ENCODE measurements around the gene CDK5. TPM values are rescaled to one million over a fixed set of nuclear protein-coding genes. Genes with fewer than 3 reads are reported as not detected.

CDK5 gene
- total and polyA plus RNA-seq, 9 of the 15 experiments (the other 6 are each of a cell fraction or from before 2014, with no cell fraction given), result 3.2 to 38.0 (median 27.5) TPM

DNA sequence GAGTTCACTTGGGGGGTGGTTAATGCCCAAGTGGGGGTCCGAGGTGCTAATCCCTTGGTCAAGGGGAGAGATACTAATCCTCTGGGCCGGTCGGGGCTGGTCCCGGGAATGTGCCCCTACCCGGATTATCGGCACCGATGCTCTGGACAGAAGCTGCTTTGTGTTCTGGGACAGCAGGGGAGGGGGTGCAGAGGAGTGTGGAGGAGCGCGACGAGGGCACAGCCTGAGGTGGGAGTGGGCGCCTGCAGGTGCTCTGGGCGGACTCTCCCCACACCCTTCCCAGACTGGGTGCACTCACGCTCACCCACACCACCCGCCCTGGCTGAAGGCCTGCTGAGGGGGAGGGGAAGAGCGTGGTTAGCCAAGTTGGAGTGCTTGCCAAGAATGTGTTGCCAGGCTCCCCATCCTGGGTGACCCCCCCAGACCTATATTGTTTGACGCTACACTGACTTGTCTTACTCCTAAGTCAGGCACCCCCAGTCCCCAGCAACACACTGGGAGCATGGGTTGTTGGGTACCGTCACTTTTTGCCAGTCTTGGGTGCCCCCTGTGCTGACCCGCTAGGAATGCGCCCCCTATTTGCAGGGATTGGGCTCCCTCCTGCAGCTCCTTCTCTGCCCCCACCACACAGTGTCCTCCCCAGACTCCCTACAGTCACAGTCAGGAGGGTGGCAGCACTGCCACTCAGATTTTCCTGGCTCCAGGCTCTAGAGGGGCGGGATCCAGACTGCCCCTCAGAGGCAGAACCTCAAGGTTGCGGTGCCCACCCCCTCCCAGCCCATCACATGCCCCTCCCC is 2.9 kb upstream of the CDK5 start (continued):
- TF ChIP-seq, protein P1, sequence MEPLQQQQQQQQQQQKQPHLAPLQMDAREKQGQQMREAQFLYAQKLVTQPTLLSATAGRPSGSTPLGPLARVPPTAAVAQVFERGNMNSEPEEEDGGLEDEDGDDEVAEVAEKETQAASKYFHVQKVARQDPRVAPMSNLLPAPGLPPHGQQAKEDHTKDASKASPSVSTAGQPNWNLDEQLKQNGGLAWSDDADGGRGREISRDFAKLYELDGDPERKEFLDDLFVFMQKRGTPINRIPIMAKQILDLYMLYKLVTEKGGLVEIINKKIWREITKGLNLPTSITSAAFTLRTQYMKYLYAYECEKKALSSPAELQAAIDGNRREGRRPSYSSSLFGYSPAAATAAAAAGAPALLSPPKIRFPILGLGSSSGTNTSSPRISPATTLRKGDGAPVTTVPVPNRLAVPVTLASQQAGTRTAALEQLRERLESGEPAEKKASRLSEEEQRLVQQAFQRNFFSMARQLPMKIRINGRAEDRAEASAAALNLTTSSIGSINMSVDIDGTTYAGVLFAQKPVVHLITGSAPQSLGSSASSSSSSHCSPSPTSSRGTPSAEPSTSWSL (CRISPR knock-in tag; IDR thresholded peaks at IDR 0.05; ENCODE audit: borderline replicate concordance), result no peak
- TF ChIP-seq, protein P2, sequence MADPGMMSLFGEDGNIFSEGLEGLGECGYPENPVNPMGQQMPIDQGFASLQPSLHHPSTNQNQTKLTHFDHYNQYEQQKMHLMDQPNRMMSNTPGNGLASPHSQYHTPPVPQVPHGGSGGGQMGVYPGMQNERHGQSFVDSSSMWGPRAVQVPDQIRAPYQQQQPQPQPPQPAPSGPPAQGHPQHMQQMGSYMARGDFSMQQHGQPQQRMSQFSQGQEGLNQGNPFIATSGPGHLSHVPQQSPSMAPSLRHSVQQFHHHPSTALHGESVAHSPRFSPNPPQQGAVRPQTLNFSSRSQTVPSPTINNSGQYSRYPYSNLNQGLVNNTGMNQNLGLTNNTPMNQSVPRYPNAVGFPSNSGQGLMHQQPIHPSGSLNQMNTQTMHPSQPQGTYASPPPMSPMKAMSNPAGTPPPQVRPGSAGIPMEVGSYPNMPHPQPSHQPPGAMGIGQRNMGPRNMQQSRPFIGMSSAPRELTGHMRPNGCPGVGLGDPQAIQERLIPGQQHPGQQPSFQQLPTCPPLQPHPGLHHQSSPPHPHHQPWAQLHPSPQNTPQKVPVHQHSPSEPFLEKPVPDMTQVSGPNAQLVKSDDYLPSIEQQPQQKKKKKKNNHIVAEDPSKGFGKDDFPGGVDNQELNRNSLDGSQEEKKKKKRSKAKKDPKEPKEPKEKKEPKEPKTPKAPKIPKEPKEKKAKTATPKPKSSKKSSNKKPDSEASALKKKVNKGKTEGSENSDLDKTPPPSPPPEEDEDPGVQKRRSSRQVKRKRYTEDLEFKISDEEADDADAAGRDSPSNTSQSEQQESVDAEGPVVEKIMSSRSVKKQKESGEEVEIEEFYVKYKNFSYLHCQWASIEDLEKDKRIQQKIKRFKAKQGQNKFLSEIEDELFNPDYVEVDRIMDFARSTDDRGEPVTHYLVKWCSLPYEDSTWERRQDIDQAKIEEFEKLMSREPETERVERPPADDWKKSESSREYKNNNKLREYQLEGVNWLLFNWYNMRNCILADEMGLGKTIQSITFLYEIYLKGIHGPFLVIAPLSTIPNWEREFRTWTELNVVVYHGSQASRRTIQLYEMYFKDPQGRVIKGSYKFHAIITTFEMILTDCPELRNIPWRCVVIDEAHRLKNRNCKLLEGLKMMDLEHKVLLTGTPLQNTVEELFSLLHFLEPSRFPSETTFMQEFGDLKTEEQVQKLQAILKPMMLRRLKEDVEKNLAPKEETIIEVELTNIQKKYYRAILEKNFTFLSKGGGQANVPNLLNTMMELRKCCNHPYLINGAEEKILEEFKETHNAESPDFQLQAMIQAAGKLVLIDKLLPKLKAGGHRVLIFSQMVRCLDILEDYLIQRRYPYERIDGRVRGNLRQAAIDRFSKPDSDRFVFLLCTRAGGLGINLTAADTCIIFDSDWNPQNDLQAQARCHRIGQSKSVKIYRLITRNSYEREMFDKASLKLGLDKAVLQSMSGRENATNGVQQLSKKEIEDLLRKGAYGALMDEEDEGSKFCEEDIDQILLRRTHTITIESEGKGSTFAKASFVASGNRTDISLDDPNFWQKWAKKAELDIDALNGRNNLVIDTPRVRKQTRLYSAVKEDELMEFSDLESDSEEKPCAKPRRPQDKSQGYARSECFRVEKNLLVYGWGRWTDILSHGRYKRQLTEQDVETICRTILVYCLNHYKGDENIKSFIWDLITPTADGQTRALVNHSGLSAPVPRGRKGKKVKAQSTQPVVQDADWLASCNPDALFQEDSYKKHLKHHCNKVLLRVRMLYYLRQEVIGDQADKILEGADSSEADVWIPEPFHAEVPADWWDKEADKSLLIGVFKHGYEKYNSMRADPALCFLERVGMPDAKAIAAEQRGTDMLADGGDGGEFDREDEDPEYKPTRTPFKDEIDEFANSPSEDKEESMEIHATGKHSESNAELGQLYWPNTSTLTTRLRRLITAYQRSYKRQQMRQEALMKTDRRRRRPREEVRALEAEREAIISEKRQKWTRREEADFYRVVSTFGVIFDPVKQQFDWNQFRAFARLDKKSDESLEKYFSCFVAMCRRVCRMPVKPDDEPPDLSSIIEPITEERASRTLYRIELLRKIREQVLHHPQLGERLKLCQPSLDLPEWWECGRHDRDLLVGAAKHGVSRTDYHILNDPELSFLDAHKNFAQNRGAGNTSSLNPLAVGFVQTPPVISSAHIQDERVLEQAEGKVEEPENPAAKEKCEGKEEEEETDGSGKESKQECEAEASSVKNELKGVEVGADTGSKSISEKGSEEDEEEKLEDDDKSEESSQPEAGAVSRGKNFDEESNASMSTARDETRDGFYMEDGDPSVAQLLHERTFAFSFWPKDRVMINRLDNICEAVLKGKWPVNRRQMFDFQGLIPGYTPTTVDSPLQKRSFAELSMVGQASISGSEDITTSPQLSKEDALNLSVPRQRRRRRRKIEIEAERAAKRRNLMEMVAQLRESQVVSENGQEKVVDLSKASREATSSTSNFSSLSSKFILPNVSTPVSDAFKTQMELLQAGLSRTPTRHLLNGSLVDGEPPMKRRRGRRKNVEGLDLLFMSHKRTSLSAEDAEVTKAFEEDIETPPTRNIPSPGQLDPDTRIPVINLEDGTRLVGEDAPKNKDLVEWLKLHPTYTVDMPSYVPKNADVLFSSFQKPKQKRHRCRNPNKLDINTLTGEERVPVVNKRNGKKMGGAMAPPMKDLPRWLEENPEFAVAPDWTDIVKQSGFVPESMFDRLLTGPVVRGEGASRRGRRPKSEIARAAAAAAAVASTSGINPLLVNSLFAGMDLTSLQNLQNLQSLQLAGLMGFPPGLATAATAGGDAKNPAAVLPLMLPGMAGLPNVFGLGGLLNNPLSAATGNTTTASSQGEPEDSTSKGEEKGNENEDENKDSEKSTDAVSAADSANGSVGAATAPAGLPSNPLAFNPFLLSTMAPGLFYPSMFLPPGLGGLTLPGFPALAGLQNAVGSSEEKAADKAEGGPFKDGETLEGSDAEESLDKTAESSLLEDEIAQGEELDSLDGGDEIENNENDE (IDR thresholded peaks at IDR 0.05; ENCODE audit: low read depth, low read length), result peak; percentile 33
- TF ChIP-seq CHD4 (IDR thresholded peaks at IDR 0.05; ENCODE audit: insufficient read depth, insufficient replicate concordance, low read depth, low read length, poor library complexity, severe bottlenecking) (peak; percentile 42), ZNF311 (CRISPR knock-in tag; IDR thresholded peaks at IDR 0.05) (0 out of 2 replicates have a peak, but pooled peaks have one; percentile 37), RB1 (IDR thresholded peaks at IDR 0.05; ENCODE audit: low read depth) (no peak), NFIC (IDR thresholded peaks at IDR 0.05) (peak; percentile 59), SIRT6 (IDR thresholded peaks at IDR 0.05; ENCODE audit: low read depth, low read length) (no peak)

All from K562 (cell line).